ENCODE results near the gene OSCAR.

GRCh38 chr19:54069470-54069869, 31.1 kb downstream of the OSCAR start:
- TF ChIP-seq POLR2AphosphoS5 (IDR thresholded peaks at IDR 0.05; ENCODE audit: low read depth, low read length) (no peak), TAF1 (IDR thresholded peaks at IDR 0.05; ENCODE audit: borderline replicate concordance, insufficient read depth, low read length) (no peak)
